Measurements from ENCODE around the gene NGF. TPM values are rescaled to one million over a fixed set of nuclear protein-coding genes. Genes with fewer than 3 reads are reported as not detected.

NGF gene
- total and polyA plus RNA-seq, 2 donors (not counting 1 experiment from before 2014, with no cell fraction given) = not detected

- no peaks in the 10 kb centered on the region for H3K9me3 ChIP-seq (ENCODE audit: control extremely low read depth in 1 of 3, control insufficient read depth in 2 of 3, insufficient read depth in 1 of 3, low read length in 2 of 3)
- POLR2A ChIA-PET = no interaction called here
- no peaks in the 10 kb centered on the region for H4K20me1 ChIP-seq (ENCODE audit: control insufficient read depth, insufficient read depth, low read length, poor library complexity, severe bottlenecking)
- Mint-ChIP-seq H3K4me3 (no peak overlapping the region), H3K27me3 (peaks cover 4% of the 10 kb centered on the region), H3K4me1 (no peaks in the 10 kb centered on the region), H3K27ac (no peak overlapping the region), H3K9me3 (ENCODE audit: insufficient read depth) (peaks cover 4% of the 10 kb centered on the region)
- no peak for TF ChIP-seq EZH2 (IDR thresholded peaks at IDR 0.05; ENCODE audit: borderline replicate concordance, insufficient read depth, low read depth, low read length, poor library complexity, severe bottlenecking)
- TF ChIP-seq CTCF (IDR thresholded peaks at IDR 0.05) = no peak
- H3K27me3 ChIP-seq (replicated peaks in 1 of 4; ENCODE audit: control extremely low read depth in 1 of 4, control insufficient read depth in 3 of 4, insufficient read depth in 4 of 4, low read length in 3 of 4) = no peaks in the 10 kb centered on the region
- no peak overlapping the region for H3K4me2 ChIP-seq (replicated peaks; ENCODE audit: low read depth, low read length, poor library complexity, severe bottlenecking)
- CTCF ChIA-PET = no interaction called here
- H2AFZ ChIP-seq (ENCODE audit: insufficient read depth, low read depth, low read length, poor library complexity, severe bottlenecking) = no peak overlapping the region
- no peaks in the 10 kb centered on the region for H3K4me1 ChIP-seq (ENCODE audit: control insufficient read depth in 2 of 2, insufficient read depth in 2 of 2, low read length in 2 of 2)
- no peak overlapping the region for H3K4me3 ChIP-seq (ENCODE audit: control extremely low read depth in 1 of 5, extremely low read depth in 1 of 5, insufficient read depth in 1 of 5, low read depth in 2 of 5, low read length in 4 of 5)
- no peak overlapping the region for H3K27ac ChIP-seq (ENCODE audit: low read length in 2 of 2)
- H3K79me2 ChIP-seq (ENCODE audit: control insufficient read depth, insufficient read depth, low read length) = no peaks in the 10 kb centered on the region
- H3K36me3 ChIP-seq (replicated peaks in 1 of 2; ENCODE audit: control extremely low read depth in 1 of 2, control insufficient read depth in 1 of 2, extremely low read depth in 1 of 2, insufficient read depth in 2 of 2, low read length in 1 of 2) = no peaks in the 10 kb centered on the region
- no peak overlapping the region for H3K9ac ChIP-seq (ENCODE audit: low read length)
- DNase-seq (no peak), ATAC-seq (ENCODE audit: low read depth) (no peak)
- intact Hi-C loops (cut with micrococcal nuclease) = no loop called here
Measured at GRCh38 chr1:115275216-115275615, 62.8 kb downstream of the NGF start.

- Mint-ChIP-seq H3K9me3 (ENCODE audit: insufficient read depth) (peaks cover 4% of the 10 kb centered on the region), H3K27me3 (peaks cover 4% of the 10 kb centered on the region), H3K27ac (no peak overlapping the region), H3K4me1 (no peaks in the 10 kb centered on the region), H3K4me3 (no peak overlapping the region)
- ChIA-PET POLR2A (no interaction called here), CTCF (no interaction called here)
- Histone ChIP-seq H3K9ac (ENCODE audit: low read length) (no peak overlapping the region), H2AFZ (ENCODE audit: insufficient read depth, low read depth, low read length, poor library complexity, severe bottlenecking) (no peak overlapping the region), H3K36me3 (replicated peaks in 1 of 2; ENCODE audit: control extremely low read depth in 1 of 2, control insufficient read depth in 1 of 2, extremely low read depth in 1 of 2, insufficient read depth in 2 of 2, low read length in 1 of 2) (no peaks in the 10 kb centered on the region), H3K79me2 (ENCODE audit: control insufficient read depth, insufficient read depth, low read length) (no peaks in the 10 kb centered on the region), H3K4me3 (ENCODE audit: control extremely low read depth in 1 of 5, extremely low read depth in 1 of 5, insufficient read depth in 1 of 5, low read depth in 2 of 5, low read length in 4 of 5) (no peak overlapping the region), H4K20me1 (ENCODE audit: control insufficient read depth, insufficient read depth, low read length, poor library complexity, severe bottlenecking) (no peaks in the 10 kb centered on the region), H3K4me2 (replicated peaks; ENCODE audit: low read depth, low read length, poor library complexity, severe bottlenecking) (no peak overlapping the region), H3K27me3 (replicated peaks in 1 of 4; ENCODE audit: control extremely low read depth in 1 of 4, control insufficient read depth in 3 of 4, insufficient read depth in 4 of 4, low read length in 3 of 4) (no peaks in the 10 kb centered on the region), H3K9me3 (ENCODE audit: control extremely low read depth in 1 of 3, control insufficient read depth in 2 of 3, insufficient read depth in 1 of 3, low read length in 2 of 3) (no peaks in the 10 kb centered on the region), H3K4me1 (ENCODE audit: control insufficient read depth in 2 of 2, insufficient read depth in 2 of 2, low read length in 2 of 2) (no peaks in the 10 kb centered on the region), H3K27ac (ENCODE audit: low read length in 2 of 2) (no peak overlapping the region)
- DNase-seq (no peak), ATAC-seq (ENCODE audit: low read depth) (no peak)
- 97% methylated on average over 3 of the region's 4 CpGs for whole genome bisulfite sequencing (ENCODE audit: insufficient coverage)
- TF ChIP-seq CTCF (IDR thresholded peaks at IDR 0.05) (no peak), EZH2 (IDR thresholded peaks at IDR 0.05; ENCODE audit: borderline replicate concordance, insufficient read depth, low read depth, low read length, poor library complexity, severe bottlenecking) (no peak)
- intact Hi-C loops (cut with micrococcal nuclease) = no loop called here
Measured at GRCh38 chr1:115274467-115274866, 63.6 kb downstream of the NGF start.
